ENCODE measurements around the gene GRM8. TPM values are rescaled to one million over a fixed set of nuclear protein-coding genes. Genes with fewer than 3 reads are reported as not detected.

Gene GRM8
- total RNA-seq, 1 experiment from 2014 or later = 1.8 TPM

GRCh38 chr7:126472825-126473224 is 779.9 kb downstream of the GRM8 start:
- no peaks in the 10 kb centered on the region for H4K20me1 ChIP-seq (ENCODE audit: control insufficient read depth, insufficient read depth, insufficient read length)
- no peak overlapping the region for H3K27ac Mint-ChIP-seq
- peaks cover 1% of the 10 kb centered on the region; the same call in 1 of the 2 replicates for H3K27me3 Mint-ChIP-seq (ENCODE audit: low read depth)
- no peaks in the 10 kb centered on the region for H3K4me1 ChIP-seq (ENCODE audit: insufficient read depth, low read length)
- H4K5ac ChIP-seq (ENCODE audit: insufficient read length, low read depth, low read length) = no peak overlapping the region
- no peak overlapping the region for H3K27ac ChIP-seq (ENCODE audit: insufficient read length, low read depth, low read length)
- H3K14ac ChIP-seq (ENCODE audit: insufficient read depth, low read length) = no peak overlapping the region
- peaks cover 18 to 28% of the 10 kb centered on the region in 2 experiments for H3K9me3 Mint-ChIP-seq
- no peak overlapping the region for H2BK15ac ChIP-seq (ENCODE audit: low read depth, low read length)
- H4K8ac ChIP-seq (replicated peaks; ENCODE audit: insufficient read length, low read depth, low read length) = no peak overlapping the region
- no peak overlapping the region for H3T11ph ChIP-seq (ENCODE audit: low read length)
- H2BK5ac ChIP-seq (ENCODE audit: insufficient read length, low read length) = no peak overlapping the region
- no peak overlapping the region for H3K4ac ChIP-seq (ENCODE audit: low read depth, low read length)
- no peak overlapping the region for H2BK20ac ChIP-seq (ENCODE audit: low read depth, low read length, poor library complexity, severe bottlenecking)
- H3K79me1 ChIP-seq (ENCODE audit: insufficient read depth, low read depth, low read length, poor library complexity, severe bottlenecking) = no peaks in the 10 kb centered on the region
- no peak overlapping the region for H4K91ac ChIP-seq (ENCODE audit: insufficient read length, low read depth, low read length)
- H3K27me3 ChIP-seq (ENCODE audit: insufficient read depth, low read length) = no peaks in the 10 kb centered on the region
- no peak overlapping the region for H2BK12ac ChIP-seq (ENCODE audit: insufficient read length, low read depth, low read length)
- H3K56ac ChIP-seq (ENCODE audit: insufficient read length, low read depth, low read length) = no peak overlapping the region
- H3K36me3 Mint-ChIP-seq (ENCODE audit: insufficient read depth in 1 of 3, low read depth in 3 of 3) = peaks cover 3 to 15% (median 6%) of the 10 kb centered on the region in 3 experiments; a peak in 6 of 7 replicates
- H3K4me1 Mint-ChIP-seq = no peaks in the 10 kb centered on the region
- H3K4me3 Mint-ChIP-seq = no peak overlapping the region
- no peak for TF ChIP-seq CTCF (conservative IDR thresholded peaks at IDR 0.05)
- H3K9me3 ChIP-seq (ENCODE audit: control insufficient read depth, low read depth, low read length) = no peaks in the 10 kb centered on the region
- no peak overlapping the region for H2BK120ac ChIP-seq (ENCODE audit: low read depth, low read length, poor library complexity, severe bottlenecking)
- H3K18ac ChIP-seq (ENCODE audit: insufficient read length, low read depth, low read length) = no peak overlapping the region
- no peak overlapping the region for H3K4me2 ChIP-seq (ENCODE audit: insufficient read depth, insufficient read length, low read length)
- H3K23me2 ChIP-seq (ENCODE audit: insufficient read length, low read depth, low read length, poor library complexity, severe bottlenecking) = no peaks in the 10 kb centered on the region
- no peak overlapping the region for H2AFZ ChIP-seq (ENCODE audit: low read length)
- H3K23ac ChIP-seq (ENCODE audit: insufficient read length, low read depth, low read length) = no peak overlapping the region
- no peaks in the 10 kb centered on the region for H3K79me2 ChIP-seq (ENCODE audit: insufficient read depth, low read length)
- no peak overlapping the region for H2AK5ac ChIP-seq (ENCODE audit: insufficient read length, low read length)
- no peak for DNase-seq
- no peak overlapping the region for H3K9ac ChIP-seq (ENCODE audit: extremely low read depth, insufficient read length, low read length)

Measured in H9 (cell line).